ENCODE measurements around the gene FOXJ1.

FOXJ1 gene

GRCh38 chr17:76139801-76140660 lies 1.0 kb downstream of the FOXJ1 start:
- DNase-seq = peak; percentile 32

DNA sequence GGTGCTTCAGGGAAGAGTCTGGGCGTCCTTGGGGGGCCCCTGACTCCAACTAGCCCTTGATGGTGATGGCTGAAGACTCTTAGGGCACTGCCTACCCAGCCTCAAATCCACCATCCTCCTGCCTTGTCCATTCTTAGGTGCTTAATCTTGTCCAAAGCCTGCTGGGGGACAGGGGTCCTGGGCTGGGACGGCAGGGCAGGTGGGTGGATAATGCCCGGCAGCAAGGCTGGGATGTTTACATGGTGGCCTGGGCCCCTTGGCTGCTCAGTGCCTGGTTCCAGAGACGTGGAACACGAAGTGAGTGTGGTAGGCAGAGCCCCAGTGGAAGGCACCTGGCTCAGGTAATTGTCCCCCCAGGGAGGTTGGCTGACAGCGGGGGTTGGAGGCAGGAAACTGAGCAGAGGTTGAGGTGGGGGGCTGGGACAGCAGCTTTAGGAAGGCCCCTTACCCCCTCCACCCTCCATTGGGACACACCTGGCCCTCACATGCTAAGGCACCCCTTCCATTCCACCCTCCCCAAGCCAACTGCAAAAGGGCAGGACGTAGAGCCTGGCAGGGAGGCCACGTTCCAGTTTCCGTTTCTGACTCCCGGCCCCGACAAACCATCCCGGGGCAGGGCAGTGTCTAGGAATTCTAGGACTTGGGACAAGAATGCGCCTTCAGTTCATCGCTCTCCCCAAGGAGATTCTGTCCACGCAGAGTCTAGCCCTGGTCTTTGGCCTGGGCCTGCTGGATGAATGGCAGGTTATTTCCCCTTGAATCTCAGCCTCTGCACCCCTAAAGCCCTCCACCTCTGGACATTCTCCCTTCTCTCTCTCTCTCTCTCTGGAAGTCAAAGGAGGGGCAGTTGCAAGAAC lies 1.9 kb downstream of the FOXJ1 start:
- DNase-seq = no peak

DNA sequence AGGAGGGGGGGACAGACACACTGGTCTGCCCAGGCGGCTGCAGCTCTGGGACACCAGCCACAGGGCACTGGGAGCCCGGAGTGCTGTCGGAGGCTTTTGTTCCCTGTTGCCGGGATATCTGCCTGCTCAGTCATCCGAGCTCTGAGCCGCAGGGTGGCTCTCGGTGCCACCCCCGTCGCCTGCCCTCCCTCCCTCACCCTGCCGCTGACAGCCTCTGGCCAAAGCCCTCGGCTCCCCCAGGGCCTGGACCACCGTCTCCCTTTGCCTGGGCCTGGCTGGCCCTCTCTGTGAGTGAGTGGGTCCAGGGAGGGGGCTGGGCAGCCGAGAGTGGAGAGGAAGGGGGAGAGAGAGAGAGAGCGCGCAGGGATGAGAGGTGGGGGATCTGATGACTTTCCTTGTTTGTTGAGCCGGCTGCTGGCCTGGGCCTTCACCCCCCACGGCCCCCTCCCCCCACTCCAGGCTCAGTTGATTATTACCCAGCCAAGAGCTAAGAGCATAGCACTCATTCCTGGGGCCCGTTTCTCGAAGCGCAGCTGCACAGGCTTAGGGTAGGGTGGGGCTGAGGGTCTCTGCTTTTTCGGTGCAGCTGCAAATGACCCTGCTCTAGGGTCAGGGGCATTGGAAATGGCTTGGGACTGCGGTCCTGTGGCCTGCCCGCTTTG lies 2.7 kb downstream of the FOXJ1 start:
- no peak for DNase-seq

DNA sequence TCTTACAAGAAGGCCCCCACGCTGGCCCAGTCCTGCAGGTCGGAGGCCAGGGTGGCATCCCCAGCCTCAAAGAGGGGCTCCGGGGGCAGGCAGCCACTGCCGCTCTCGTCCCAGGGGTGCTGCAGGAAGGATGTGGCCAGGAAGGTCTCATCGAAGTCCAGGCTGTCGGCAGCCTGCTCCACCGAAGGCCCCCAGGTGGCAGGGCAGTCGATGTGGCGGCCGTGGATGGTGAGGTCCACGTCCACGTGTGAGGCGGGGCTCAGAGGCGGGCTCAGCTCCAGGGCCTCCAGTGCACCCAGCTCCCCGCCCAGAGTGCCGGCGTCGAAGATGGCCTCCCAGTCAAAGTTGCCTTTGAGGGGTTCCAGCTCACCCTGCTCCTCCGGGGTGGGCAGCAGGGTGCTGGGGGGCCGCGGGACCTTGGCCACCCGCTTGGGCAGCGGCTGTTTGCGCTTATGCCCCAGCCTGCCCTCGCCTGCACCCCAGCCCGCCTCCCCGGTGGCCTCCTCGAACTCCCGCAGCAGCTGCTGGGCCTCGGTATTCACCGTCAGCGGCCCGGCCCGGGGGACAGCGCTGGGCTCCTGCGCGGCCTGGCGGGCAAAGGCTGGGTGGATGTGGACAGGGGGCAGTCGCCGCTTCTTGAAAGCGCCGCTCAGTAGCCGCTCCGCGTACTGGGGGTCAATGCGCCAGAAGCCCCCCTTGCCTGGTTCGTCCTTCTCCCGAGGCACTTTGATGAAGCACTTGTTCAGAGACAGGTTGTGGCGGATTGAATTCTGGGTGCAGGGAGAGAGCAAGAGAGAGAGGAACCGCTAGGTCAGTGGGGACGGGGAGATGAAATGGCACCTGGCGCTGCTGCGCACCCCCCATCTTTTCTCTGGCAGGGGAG lies 3.5 kb downstream of the FOXJ1 start:
- no peak for DNase-seq

GRCh38 chr17:76137001-76137350 lies 4.1 kb downstream of the FOXJ1 start:
- DNase-seq = no peak

- no peak for DNase-seq
These were observed 4.6 kb downstream of the FOXJ1 start for GRCh38 chr17:76136276-76137000.

GRCh38 chr17:76135810-76136188 lies 5.2 kb downstream of the FOXJ1 start:
- DNase-seq = no peak

DNA sequence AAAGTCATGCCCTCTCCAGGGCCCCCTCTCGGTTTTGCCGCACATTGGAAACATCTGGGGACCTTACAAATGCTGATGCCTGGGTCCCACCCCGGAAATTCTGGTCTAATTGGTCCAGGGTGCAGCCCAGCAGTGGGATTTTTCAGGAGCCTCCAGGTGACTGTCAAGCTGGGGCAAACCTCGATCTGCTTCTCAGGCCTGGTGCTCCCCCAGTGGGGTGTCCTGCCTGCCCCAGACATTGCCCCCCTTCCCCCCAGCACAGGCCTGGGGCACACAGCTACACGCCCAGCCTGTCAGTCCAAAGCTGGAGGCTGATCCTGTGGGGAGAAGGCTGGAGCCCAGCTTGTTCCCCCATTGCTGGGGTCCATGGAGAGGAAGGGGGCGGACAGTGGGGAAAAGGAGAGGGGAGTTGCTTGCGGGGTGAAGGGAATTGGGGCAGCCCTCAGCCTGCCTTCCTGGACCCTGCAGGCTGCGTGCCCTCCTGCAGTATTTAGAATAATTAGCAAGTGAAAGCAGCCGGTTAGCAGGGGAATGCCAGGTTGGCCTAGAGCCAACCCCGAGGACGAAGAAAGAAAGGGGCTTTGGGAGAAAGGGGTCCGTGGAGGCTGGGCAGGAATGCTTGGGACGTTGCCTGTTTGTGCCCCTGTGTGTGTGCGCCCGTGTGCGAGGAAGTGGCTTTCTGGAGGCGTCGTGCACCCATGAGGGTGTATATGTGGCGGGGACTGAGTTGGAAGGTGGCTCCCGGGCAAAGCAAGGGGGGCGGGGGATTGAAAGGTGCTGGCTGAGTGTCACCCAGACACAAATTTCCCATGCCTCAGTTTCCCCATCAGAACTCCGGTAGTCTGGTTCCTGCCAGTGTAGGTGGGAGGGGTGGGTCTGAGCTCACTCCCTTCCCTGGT lies 5.9 kb downstream of the FOXJ1 start:
- no peak for DNase-seq

GRCh38 chr17:76132574-76133338 lies 8.3 kb downstream of the FOXJ1 start:
- DNase-seq = no peak

- no peak for DNase-seq
These were observed 9.1 kb downstream of the FOXJ1 start for GRCh38 chr17:76131692-76132573.

DNA sequence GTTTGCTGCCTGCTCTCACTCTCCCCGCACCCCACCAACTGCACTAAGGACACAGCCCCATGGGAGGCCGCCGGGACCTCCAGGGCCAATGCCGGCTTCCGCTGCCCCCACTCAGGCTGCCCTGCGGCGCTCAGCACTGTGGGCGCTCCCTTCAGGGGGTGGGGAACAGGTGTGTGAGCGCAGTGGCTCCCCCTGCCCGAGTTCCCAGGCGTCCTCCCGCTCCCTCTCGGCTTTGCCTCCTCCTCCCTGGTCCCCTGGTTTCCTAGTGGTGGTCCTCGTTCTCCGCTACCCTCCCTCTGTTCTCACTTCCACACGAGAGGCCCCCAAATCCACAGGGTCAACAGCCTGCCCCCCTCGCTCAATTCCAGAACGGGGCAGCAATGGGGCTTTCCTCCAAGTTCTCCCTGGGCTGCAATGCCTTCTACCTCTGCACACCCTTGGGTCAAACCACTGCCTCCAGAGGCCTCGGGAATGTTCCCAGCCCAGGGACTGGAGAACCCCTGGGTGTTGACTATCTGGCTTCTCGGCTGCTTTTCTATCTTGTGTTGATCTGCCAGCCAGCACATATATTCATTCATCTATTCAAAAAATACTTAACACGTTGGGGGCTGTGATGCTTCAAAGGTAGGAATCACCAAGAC lies 9.9 kb downstream of the FOXJ1 start:
- DNase-seq = no peak

DNA sequence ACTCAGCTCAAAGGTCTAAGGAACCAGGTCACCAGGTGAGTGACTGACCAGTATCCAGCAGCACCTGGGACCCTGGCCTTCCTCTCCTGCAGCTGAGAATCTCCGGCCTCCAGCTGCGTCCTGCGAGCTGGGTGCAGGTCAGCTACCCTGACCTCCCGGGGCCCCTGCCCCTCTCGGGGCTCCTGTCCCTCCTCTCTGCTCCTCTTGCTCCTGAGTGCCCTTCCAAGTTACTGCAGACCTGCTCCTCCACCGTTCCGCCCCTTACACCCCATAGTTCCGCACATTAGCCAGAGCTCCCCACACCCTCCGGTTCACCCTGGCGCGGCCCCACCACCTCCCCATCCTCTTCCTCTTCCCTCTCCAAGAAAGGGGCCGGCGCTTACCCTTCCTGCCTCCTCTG lies 10.6 kb downstream of the FOXJ1 start:
- DNase-seq = no peak

- no peak for DNase-seq
These were observed 15.1 kb downstream of the FOXJ1 start for GRCh38 chr17:76125922-76126321.

- DNase-seq = no peak
These were observed 15.7 kb downstream of the FOXJ1 start for GRCh38 chr17:76125391-76125675.

DNA sequence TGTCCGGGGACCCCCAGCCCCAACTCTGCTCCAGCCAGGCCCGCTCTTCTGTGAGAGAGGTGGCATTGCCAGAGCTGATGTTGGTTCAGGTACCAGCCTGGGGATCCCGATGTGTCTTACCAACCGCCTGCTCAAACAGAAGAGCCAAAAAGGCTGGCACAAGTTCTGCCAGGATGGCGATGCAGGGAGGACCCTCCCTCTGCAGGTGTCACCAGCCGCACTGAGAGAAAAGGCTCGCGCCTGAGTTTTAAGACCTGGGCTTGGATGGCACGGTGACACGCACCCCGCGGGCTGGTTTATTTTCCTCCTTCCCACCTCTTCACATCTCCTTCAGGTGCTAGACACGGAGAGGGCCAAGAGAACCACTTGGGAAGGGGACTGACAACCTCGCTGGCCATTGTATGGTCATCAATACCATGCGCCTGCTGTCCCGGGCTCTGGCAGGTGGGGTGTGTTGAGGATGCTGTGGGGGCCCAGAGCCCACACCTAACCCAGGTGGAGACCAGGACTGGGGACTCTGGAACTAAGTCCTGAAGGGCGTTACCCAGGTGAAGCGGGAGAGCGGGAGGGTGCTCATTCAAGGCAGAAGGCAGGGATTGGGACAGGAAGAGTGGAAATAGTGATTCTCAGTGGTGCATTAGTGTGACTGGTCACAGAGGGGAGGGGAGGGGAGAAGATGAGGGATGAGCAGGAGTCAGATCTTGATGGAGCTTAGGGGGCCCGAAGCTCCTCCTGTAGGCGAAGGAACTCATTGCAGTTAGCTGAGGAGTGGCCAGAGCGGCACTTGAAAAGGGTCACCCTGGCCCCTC lies 16.3 kb downstream of the FOXJ1 start:
- no peak for DNase-seq

GRCh38 chr17:76123749-76124581 lies 17.1 kb downstream of the FOXJ1 start:
- DNase-seq = no peak

DNA sequence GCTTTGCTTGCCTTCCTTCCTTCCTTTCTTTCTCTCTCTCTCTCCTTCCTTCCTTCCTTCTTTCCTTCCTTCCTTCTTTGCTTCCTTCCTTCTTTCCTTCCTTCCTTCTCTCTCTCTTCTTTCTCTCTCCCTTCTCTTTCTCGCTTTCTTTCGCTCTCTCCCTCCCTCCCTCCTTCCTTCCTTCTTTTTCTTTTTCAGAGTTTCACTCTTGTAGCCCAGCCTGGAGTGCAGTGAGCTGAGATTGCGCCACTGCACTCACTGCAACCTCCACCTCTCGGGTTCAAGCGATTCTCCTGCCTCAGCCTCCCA lies 17.9 kb downstream of the FOXJ1 start:
- no peak for DNase-seq
